C4-2B (cell line): ENCODE results near the gene LSM7.

Experiments used
- ZFX ChIP-seq: fragments of 450-650 bp; IDR thresholded peaks from 2 replicates; pipeline ENCODE4 v1.6.1; 2017
- TF ChIP-seq, protein P1 (sequence below): fragments of 450-650 bp; conservative IDR thresholded peaks from 2 replicates; pipeline ENCODE4 v1.5.1; 2017; ENCODE audit warnings: mild to moderate bottlenecking

DNA sequence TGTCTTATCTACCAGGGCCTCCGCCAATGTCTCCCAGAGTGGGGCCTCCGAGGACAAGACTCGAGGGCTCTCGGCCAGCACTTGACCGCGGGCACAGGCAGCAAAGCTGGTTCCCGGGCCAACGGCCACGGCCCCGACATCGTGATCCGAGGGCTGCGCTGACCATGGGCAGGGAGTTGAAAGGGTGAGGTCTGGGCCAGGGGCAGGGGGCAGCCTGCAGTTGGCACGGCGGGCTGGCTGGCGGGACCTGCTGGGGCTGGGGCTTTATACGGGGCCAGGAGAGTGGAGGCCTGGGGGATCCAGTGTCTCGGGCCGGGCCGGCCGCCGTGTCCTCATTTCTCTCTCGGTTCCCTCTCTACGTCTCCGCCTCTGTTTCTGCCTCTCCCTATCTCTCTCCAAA lies 10.6 kb downstream of the LSM7 start:
- TF ChIP-seq, protein P1, sequence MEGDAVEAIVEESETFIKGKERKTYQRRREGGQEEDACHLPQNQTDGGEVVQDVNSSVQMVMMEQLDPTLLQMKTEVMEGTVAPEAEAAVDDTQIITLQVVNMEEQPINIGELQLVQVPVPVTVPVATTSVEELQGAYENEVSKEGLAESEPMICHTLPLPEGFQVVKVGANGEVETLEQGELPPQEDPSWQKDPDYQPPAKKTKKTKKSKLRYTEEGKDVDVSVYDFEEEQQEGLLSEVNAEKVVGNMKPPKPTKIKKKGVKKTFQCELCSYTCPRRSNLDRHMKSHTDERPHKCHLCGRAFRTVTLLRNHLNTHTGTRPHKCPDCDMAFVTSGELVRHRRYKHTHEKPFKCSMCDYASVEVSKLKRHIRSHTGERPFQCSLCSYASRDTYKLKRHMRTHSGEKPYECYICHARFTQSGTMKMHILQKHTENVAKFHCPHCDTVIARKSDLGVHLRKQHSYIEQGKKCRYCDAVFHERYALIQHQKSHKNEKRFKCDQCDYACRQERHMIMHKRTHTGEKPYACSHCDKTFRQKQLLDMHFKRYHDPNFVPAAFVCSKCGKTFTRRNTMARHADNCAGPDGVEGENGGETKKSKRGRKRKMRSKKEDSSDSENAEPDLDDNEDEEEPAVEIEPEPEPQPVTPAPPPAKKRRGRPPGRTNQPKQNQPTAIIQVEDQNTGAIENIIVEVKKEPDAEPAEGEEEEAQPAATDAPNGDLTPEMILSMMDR: no peak
- no peak for TF ChIP-seq ZFX
